CD4-positive, alpha-beta memory T cell (primary cell): Measurements from ENCODE around the gene ZNF524. TPM values are rescaled to one million over a fixed set of nuclear protein-coding genes. Genes with fewer than 3 reads are reported as not detected.
"Not testable (repeated sequence)": the region's sequence is repeated elsewhere in the genome, so short reads cannot be mapped to it uniquely, and the experiment has no call there.

Experiments used
- CTCF ChIA-PET: fragments of 350-600 bp; sonication (Branson Sonifier 250); formaldehyde crosslinking; loops from one replicate; lab custom pipeline; 2021; ENCODE audit warnings: inconsistent platforms; ENCODE audit not compliant: partially characterized antibody; lab: Charles Lee
- POLR2A ChIA-PET: fragments of 350-600 bp; sonication (Branson Sonifier 250); formaldehyde crosslinking; loops from one replicate; lab custom pipeline; 2021; ENCODE audit not compliant: partially characterized antibody; lab: Charles Lee
- DNase-seq, 5 donors: peaks; one replicate each; pipeline versions ENCODE4 v3.0.0 to v3.0.0-alpha.2; 2020 to 2022; ENCODE audit warnings: mixed read lengths in 1 of 5
- H3K27ac ChIP-seq: one replicate; pipeline ENCODE4 v1.7.0; 2013; ENCODE audit warnings: low read depth, low read length
- H3K27me3 ChIP-seq: 2 replicates; pipeline ENCODE4 v1.7.0; 2013; ENCODE audit warnings: mild to moderate bottlenecking, low read length, moderate library complexity; ENCODE audit not compliant: insufficient read depth
- H3K36me3 ChIP-seq: 2 replicates; pipeline ENCODE4 v1.7.0; 2013; ENCODE audit warnings: mild to moderate bottlenecking, low read length, moderate library complexity; ENCODE audit not compliant: insufficient read depth
- H3K4me1 ChIP-seq: 2 replicates; pipeline ENCODE4 v1.7.0; 2013; ENCODE audit warnings: mild to moderate bottlenecking, low read length, moderate library complexity; ENCODE audit not compliant: insufficient read depth
- H3K4me3 ChIP-seq, 2 donors: one replicate each; pipeline ENCODE4 v1.7.0; 2013; ENCODE audit warnings: low read length in 2 of 2, mild to moderate bottlenecking in 1 of 2
- H3K9me3 ChIP-seq, 2 donors: one replicate each; pipeline ENCODE4 v1.7.0; 2013; ENCODE audit warnings: low read length in 2 of 2, control low read depth in 1 of 2; ENCODE audit not compliant: control insufficient read depth in 1 of 2
- H3K27ac Mint-ChIP-seq, 7 donors: one replicate each; pipeline ENCODE4 v1.8.0; 2020 to 2021; ENCODE audit warnings: mixed read lengths in 7 of 7, mild to moderate bottlenecking in 6 of 7, inconsistent platforms in 3 of 7, moderate library complexity in 3 of 7
- H3K27me3 Mint-ChIP-seq, 2 donors: one replicate each; pipeline ENCODE4 v1.8.0; 2020 to 2021; ENCODE audit warnings: mixed read lengths in 2 of 2
- H3K36me3 Mint-ChIP-seq, 2 donors: one replicate each; pipeline ENCODE4 v1.8.0; 2020 to 2021; ENCODE audit warnings: mixed read lengths in 2 of 2, inconsistent platforms in 1 of 2, mild to moderate bottlenecking in 1 of 2
- H3K4me1 Mint-ChIP-seq, 4 donors: one replicate each; pipeline ENCODE4 v1.8.0; 2020 to 2021; ENCODE audit warnings: mixed read lengths in 4 of 4, mild to moderate bottlenecking in 1 of 4
- H3K4me3 Mint-ChIP-seq, 8 donors: one replicate each; pipeline ENCODE4 v1.8.0; 2020 to 2021; ENCODE audit warnings: mixed read lengths in 8 of 8, mild to moderate bottlenecking in 7 of 8, moderate library complexity in 6 of 8, inconsistent platforms in 3 of 8
- H3K9me3 Mint-ChIP-seq, 8 donors: one replicate each; pipeline ENCODE4 v1.8.0; 2020 to 2021; ENCODE audit warnings: mixed read lengths in 8 of 8, mild to moderate bottlenecking in 5 of 8, inconsistent platforms in 3 of 8, moderate library complexity in 1 of 8
- intact Hi-C: fragments of 100-400 bp; cut with micrococcal nuclease; formaldehyde crosslinking; loops from one replicate; pipeline ENCODE4 v1.15.1; 2023
- polyA plus RNA-seq, 2 donors: library from polyadenylated mRNA; unstranded; fragments of 300-500 nt; fragmentation: Illumina TruSeq; gene quantifications; one replicate each; pipeline ENCODE4 v1.2.3, GENCODE V29; 2021
- total RNA-seq, 2 experiments: library from RNA; stranded (reverse); gene quantifications; one replicate each; pipeline ENCODE4 v1.2.3, GENCODE V29; 2021

The ZNF524 gene
- total and polyA plus RNA-seq, 4 experiments from 2014 or later = 26.2 to 40.1 (median 32.6) TPM

DNA sequence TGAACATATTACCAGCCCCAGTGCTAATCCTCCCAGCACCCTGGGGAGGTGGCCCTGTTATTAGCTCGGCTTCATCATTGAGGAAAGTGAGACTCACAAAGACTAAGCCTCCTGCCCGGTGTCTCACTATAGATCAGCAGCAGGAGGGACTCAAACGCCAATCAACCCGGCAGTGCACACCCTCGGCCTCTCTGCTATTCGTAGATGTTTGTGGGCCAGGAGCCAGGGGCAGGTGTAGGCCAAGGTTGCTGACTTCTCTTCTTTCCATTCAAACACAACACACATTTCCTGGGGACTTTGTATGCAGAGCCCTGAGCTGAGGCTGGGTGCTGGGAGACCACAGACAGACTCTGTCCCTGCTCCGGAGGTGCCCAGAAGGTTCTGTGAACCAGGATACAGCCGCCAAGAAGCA, 45.3 kb upstream of the ZNF524 start:
- no peak overlapping the region for H3K4me3 ChIP-seq
- no peaks in the 10 kb centered on the region for H3K9me3 ChIP-seq
- Mint-ChIP-seq H3K27ac (no peak overlapping the region), H3K27me3 (peaks cover 9 to 11% of the 10 kb centered on the region in 2 donors), H3K4me3 (no peak overlapping the region), H3K4me1 (no peaks in the 10 kb centered on the region), H3K36me3 (no peaks in the 10 kb centered on the region), H3K9me3 (no peaks in the 10 kb centered on the region)
- intact Hi-C loops = no loop called here
- no peak for DNase-seq
- no peaks in the 10 kb centered on the region for H3K36me3 ChIP-seq
- H3K27me3 ChIP-seq = no peaks in the 10 kb centered on the region
- no peak overlapping the region for H3K27ac ChIP-seq
- POLR2A ChIA-PET = no interaction called here
- no peaks in the 10 kb centered on the region for H3K4me1 ChIP-seq
- CTCF ChIA-PET = no interaction called here

DNA sequence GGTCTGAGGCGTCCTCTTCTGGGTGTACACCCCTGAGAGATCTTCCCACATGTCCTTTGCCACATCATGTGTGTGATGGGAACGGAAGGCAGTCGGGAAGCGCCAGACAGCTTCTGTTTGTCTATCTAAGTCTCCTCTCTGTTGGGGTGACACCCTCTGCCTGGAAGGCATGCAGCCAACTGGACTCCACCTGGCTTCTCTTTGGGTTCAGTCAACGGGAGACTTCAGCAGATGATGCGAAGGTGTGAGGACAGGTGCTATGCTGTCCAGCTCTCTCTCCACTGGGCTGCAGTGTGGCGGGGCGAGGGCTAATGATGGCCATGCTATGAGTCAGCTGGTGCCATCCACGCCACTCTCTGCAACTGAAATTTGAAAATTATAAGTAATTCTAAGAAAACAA, 40.4 kb upstream of the ZNF524 start:
- no peak overlapping the region for H3K27ac ChIP-seq
- DNase-seq = no peak
- Mint-ChIP-seq H3K27me3 (peaks cover 7 to 9% of the 10 kb centered on the region in 2 donors), H3K9me3 (peaks cover 0 to 5% (median 3%) of the 10 kb centered on the region in 8 donors), H3K4me1 (peaks cover 0 to 1% (median 0%) of the 10 kb centered on the region in 4 donors), H3K27ac (no peak overlapping the region), H3K4me3 (no peak overlapping the region), H3K36me3 (no peaks in the 10 kb centered on the region)
- intact Hi-C loops = no loop called here
- H3K4me1 ChIP-seq = no peaks in the 10 kb centered on the region
- H3K4me3 ChIP-seq = no peak overlapping the region
- POLR2A ChIA-PET = no interaction called here
- H3K27me3 ChIP-seq = no peaks in the 10 kb centered on the region
- no peaks in the 10 kb centered on the region for H3K36me3 ChIP-seq
- no peaks in the 10 kb centered on the region for H3K9me3 ChIP-seq
- CTCF ChIA-PET = no interaction called here

DNA sequence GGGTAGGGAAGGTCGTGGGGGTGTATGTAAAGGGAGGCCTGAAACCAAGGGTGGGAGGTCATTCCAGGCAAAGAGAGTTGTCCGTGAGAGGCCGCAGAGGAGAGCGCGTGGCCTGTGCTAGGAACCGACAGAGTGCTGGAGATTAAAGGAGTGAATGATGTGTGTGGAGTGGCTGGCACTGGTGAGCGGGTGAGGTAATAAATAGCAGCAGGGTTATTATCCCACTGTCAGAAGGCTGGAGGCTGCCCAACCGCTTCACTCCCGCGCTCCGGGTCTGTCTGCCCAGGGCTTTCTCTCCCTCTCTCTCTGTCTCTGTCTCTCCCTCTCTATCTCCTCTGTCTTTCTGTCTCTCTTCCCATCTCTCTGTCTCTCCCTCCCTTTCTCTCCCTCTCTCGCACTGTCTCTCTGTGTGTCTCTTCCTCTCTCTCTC, 36.8 kb upstream of the ZNF524 start:
- Mint-ChIP-seq H3K36me3 (no peaks in the 10 kb centered on the region), H3K27me3 (peaks cover 11 to 12% of the 10 kb centered on the region in 2 donors), H3K4me3 (peak overlapping the region in 1 of 8 donors; percentile 27), H3K9me3 (peaks cover 0 to 6% (median 3%) of the 10 kb centered on the region in 8 donors), H3K27ac (no peak overlapping the region), H3K4me1 (peaks cover 0 to 1% (median 0%) of the 10 kb centered on the region in 4 donors)
- ChIA-PET POLR2A (no interaction called here), CTCF (no interaction called here)
- no peaks in the 10 kb centered on the region for H3K27me3 ChIP-seq
- no peaks in the 10 kb centered on the region for H3K36me3 ChIP-seq
- H3K9me3 ChIP-seq = no peaks in the 10 kb centered on the region
- H3K27ac ChIP-seq = no peak overlapping the region
- DNase-seq = no peak
- H3K4me1 ChIP-seq = no peaks in the 10 kb centered on the region
- intact Hi-C loops = no loop called here
- no peak overlapping the region for H3K4me3 ChIP-seq

DNA sequence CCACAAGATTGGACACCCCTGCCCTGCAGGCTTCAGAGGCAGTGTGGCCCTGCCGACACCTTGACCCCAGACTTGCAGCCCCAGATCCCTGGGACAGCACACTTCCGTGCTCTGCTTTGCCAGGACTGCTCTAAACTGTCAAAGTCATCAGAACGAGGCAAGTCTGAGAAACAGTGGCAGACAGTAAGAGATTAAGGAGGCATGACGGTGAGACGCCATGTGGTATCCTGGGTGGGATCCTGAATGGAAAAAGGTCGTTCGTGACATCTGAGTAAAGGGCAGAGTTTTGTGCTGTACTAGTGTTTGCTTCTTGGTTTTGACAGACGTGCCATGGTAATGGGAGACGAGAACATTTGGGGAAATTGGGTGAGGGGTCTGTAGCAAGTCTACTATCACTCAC, 33.3 kb upstream of the ZNF524 start:
- intact Hi-C loops = no loop called here
- ChIA-PET POLR2A (interaction anchor here (0.6 kb wide), 1 partner anchor 308 kb away, joined by 3 read pairs; the partner anchor contains the start of gene PPP6R1), CTCF (no interaction called here)
- no peaks in the 10 kb centered on the region for H3K27me3 ChIP-seq
- no peaks in the 10 kb centered on the region for H3K4me1 ChIP-seq
- peaks cover 9 to 10% of the 10 kb centered on the region in 2 donors for H3K27me3 Mint-ChIP-seq
- H3K36me3 Mint-ChIP-seq = no peaks in the 10 kb centered on the region
- no peaks in the 10 kb centered on the region for H3K36me3 ChIP-seq
- no peaks in the 10 kb centered on the region for H3K9me3 ChIP-seq
- H3K4me3 ChIP-seq = no peak overlapping the region
- H3K9me3 Mint-ChIP-seq = peaks cover 0 to 2% (median 0%) of the 10 kb centered on the region in 8 donors
- no peak overlapping the region for H3K4me3 Mint-ChIP-seq
- H3K27ac ChIP-seq = no peak overlapping the region
- DNase-seq = no peak
- no peak overlapping the region for H3K27ac Mint-ChIP-seq
- H3K4me1 Mint-ChIP-seq = no peaks in the 10 kb centered on the region

DNA sequence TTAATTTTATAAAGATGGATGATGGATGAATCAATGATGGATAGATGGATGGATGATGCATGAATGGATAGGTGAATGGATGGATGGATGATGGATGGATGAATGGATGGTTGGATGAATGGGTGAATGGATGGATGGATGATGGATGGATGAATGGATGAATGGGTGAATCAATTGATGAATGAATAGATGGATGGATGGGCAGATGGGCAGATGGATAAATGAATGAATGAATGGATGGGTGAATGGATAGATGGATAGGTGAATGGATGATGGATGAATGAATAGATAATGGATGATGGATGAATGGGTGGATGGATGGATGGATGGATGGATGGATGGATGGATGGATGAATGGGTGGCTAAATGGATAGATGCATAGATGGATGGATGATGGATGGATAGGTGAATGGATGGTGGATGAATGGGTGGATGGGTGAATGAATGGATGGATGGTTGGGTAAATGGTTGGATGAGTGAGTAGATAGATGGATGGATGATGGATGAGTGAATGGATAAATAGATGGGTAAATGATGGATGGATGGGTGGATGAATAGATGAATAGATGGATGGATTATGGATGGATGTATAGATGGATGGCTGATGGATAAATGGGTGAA, 32.3 kb upstream of the ZNF524 start:
- H3K27ac Mint-ChIP-seq = no peak overlapping the region
- Histone ChIP-seq H3K27ac (no peak overlapping the region), H3K4me3 (no peak overlapping the region), H3K27me3 (no peaks in the 10 kb centered on the region), H3K4me1 (no peaks in the 10 kb centered on the region), H3K36me3 (no peaks in the 10 kb centered on the region), H3K9me3 (no peaks in the 10 kb centered on the region)
- H3K4me3 Mint-ChIP-seq = no peak overlapping the region
- no peak for DNase-seq
- no peaks in the 10 kb centered on the region for H3K4me1 Mint-ChIP-seq
- peaks cover 0 to 2% (median 0%) of the 10 kb centered on the region in 8 donors for H3K9me3 Mint-ChIP-seq
- H3K36me3 Mint-ChIP-seq = no peaks in the 10 kb centered on the region
- ChIA-PET POLR2A (no interaction called here), CTCF (no interaction called here)
- intact Hi-C loops = no loop called here
- peaks cover 9 to 10% of the 10 kb centered on the region in 2 donors for H3K27me3 Mint-ChIP-seq

DNA sequence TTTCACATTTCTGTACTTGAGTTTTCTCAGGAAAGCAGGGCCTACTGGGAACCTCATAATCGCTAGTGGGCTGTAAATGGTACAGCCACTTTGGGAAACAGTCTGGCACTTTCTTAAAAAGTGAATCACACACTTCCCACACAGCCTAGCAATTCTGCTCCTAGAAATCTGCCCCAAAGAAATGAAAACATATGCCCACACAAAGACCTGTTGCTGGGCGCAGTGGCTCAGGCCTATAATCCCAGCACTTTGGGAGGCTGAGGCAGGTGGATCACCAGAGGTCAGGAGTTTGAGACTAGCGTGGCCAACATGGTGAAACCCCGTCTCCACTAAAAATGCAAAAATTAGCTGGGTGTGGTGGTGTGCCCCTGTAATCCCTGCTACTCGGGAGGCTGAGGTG, 30.6 kb upstream of the ZNF524 start:
- not testable (repeated sequence) for H3K27me3 Mint-ChIP-seq

DNA sequence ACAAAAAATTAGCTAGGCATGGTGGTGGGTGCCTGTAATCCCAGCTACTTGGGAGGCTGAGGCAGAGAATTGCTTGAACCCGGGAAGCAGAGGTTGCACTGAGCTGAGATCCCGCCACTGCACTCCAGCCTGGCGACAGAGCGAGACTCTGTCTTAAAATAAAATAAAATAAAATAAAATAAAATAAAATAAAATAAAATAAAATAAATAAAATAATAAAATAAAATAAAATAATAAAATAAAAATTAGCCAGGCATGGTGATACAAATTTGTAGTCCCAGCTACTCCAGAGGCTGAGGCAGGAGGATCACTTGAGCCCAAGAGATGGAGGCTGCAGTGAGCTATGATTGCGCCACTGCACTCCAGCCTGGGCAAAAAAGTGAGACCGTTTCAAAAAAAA, 26.2 kb upstream of the ZNF524 start:
- H3K9me3 Mint-ChIP-seq, H3K27ac Mint-ChIP-seq, H3K4me1 ChIP-seq, H3K4me1 Mint-ChIP-seq, H3K9me3 ChIP-seq, H3K27ac ChIP-seq, H3K4me3 Mint-ChIP-seq, intact Hi-C loops, H3K27me3 Mint-ChIP-seq, H3K4me3 ChIP-seq, H3K36me3 ChIP-seq, DNase-seq, H3K27me3 ChIP-seq: not testable (repeated sequence)
- ChIA-PET POLR2A (interaction anchor here (1.1 kb wide), 1 partner anchor 26 kb away, joined by 3 read pairs; the partner anchor contains the start of genes FIZ1 and ZNF524), CTCF (interaction anchor here (1.2 to 1.7 kb wide), 3 partner anchors 33 to 433 kb away, joined by 4 read pairs; no protein-coding TSS in a partner anchor)
- H3K36me3 Mint-ChIP-seq = peaks cover 5 to 11% of the 10 kb centered on the region in 2 donors

More for the DNA sequence above, 30.6 kb upstream of the ZNF524 start:
- H3K4me1 ChIP-seq, intact Hi-C loops, DNase-seq, H3K9me3 ChIP-seq, H3K36me3 ChIP-seq, H3K27ac ChIP-seq, H3K27ac Mint-ChIP-seq, H3K36me3 Mint-ChIP-seq, H3K4me3 Mint-ChIP-seq, H3K4me3 ChIP-seq, H3K9me3 Mint-ChIP-seq, CTCF ChIA-PET, H3K27me3 ChIP-seq, H3K4me1 Mint-ChIP-seq, POLR2A ChIA-PET: not testable (repeated sequence)
